Dermis blood vessel endothelial cell (primary cell): ENCODE results near the gene NIPAL4. TPM values are rescaled to one million over a fixed set of nuclear protein-coding genes. Genes with fewer than 3 reads are reported as not detected.
"Not testable (repeated sequence)": the region's sequence is repeated elsewhere in the genome, so short reads cannot be mapped to it uniquely, and the experiment has no call there.

Source experiments
- DNase-seq: peaks from one replicate; pipeline ENCODE4 v3.0.0; 2010
- total RNA-seq: library from RNA; depleted of rRNA; stranded (reverse); fragments of >200 nt; gene quantifications from 2 replicates; pipeline ENCODE4 v1.2.3, GENCODE V29; 2014

Gene NIPAL4
- total RNA-seq, 1 donor from 2014 or later, result not detected

DNA sequence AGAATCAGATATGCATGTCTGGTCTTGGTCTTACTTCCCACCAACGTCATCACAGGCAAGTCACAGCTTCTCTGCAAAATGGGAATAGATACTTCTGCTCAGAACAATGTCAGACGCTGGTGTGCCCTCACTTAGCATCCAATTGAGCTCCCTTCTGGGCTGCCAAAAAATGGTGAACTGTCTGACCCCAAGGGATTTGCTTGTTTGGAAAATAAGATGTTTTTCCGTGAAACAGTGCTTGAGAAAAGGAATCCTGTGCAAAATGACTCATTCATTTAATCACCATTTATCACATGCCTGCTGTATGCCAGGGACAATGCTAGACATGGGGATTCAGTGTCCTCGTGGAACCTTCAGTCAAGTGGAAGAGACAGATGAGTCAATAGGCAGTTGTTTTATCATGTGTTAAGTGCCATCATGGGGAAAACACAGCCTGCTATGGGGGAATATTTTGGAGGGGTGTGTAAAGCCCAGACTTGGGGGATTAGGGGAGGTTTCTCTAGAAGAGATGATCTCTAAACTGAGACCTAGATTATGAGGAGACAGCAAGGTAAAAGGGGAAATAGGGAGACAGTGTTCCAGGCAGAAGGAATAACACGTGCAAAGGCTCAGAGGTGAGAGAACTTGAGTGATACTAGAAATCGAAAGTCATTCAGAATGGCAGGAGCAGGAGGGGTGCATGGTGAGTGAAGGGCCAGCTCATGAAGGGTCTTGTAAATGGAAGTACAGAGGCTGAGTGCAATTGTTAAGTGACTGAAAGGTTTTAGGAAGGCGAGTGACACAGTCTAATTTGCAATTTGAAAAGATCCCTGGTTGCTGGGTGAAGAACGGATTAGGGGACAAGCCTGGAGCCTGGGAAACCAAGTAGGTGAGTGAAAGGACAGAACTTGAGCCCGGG, 3.9 kb downstream of the NIPAL4 start:
- DNase-seq, result no peak

DNA sequence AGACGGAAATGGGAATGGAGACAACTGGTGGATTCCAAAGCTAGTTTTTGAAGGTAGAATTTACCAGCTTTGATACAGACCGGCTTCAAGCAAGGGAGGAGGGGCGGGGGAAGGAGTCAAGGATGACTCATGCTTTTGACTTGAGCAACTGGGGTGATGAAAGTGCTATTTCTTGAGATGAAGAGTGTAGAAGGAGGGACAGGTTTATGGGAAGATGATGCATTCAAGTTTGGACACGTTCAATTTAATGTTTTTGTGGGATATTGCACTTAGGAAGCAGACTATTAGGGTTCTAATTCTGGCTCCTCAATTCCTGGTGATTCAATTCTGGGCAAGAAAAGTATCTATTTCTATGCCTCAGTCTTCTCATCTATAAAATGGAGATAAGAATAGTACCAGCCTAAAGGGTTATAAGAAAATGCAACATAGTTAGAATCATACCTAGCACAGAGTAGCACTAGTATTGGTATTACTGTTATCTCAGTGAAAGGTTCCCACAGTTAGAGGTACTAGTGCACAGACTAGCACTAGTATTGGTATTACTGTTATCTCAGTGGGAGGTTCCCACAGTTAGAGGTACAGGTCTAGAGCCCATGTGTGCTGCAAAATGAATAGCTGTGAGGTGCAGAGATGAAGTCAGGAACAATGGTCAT, 4.6 kb downstream of the NIPAL4 start:
- DNase-seq, result peak; percentile 17

DNA sequence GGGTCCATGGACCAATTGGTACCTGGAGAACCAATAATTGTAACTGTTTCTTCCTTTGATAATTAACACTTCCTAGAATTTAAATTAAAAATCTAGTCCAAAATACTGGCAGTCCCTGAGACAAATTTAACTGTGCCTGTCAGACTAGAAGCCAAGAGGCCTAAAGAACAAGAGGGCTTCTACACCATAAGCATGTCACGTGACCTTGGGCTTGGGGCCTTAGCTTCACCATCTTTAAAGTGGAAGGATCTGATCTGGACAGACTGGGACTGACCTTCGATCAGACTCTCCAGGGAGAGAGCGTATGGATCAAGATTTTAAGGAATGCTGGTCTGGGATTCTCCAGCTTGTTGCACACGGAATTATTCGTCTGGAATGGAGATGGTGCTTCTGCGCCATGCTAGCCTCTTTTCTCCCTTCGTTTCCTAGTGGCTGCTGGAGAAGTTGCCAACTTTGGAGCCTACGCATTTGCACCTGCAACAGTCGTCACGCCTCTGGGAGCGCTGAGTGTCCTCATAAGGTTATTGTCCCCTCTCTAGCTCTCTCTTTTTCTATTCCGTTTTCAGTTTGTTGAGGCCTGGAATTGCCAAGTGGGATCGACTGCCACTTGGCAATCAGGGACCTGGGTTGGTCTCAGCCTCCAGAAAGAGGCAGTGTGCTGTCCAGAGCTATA, 8.4 kb downstream of the NIPAL4 start:
- no peak for DNase-seq

DNA sequence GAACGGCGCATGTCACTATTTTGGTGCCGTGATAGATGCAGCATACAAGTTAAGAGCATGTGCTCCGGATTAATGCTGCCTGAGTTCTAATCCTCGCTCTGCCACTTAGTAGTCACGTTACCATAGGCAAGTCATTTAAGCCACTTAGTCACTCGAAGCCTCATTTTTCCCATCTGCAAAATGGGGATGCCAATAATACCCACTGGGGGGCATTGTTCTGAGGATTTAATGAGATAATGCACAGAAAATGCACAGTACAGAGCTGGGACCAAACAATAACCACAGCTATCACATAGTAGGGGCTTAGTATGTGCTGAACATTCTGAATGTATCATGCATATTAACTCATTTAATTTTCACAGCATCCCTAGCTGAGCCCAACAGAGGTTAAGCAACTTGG, 9.1 kb downstream of the NIPAL4 start:
- DNase-seq, result no peak

DNA sequence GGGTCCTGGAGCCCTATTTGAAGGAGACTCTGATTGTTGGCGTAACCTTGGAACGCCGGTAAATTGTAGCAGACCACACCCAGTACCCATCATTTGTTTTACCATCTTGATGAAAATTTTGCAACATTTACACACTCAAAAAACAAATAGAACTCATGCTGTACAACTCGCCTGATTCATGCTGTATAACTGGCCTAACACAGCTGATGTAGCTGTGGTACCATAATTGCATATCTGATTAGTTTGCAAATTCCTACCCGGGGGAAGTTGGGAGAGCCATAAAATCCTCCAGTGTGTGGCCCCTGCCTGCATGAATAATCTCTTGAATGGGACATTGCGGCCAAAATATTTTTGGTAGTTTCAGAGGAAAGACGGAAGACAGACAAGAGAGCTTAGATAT, 9.7 kb downstream of the NIPAL4 start:
- DNase-seq, result no peak

DNA sequence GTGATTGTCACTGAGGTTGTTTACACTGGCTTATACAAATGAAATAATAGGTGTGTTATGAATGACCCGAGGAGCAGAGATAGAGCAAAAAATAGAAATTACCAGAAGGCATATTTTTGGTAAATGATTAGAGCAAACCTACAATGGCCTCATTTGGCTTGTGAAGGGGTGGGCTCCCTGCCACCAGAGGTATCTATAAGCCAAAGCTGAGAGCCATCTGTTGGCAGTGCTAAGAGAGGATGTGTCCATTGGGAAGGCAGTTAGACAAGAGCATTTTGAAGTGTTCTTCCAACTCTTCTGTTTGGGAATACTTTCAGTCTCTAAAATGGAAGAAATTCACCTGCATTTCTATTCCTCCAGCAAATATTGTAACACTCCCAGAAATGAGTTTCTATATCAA, 10.6 kb downstream of the NIPAL4 start:
- no peak for DNase-seq

DNA sequence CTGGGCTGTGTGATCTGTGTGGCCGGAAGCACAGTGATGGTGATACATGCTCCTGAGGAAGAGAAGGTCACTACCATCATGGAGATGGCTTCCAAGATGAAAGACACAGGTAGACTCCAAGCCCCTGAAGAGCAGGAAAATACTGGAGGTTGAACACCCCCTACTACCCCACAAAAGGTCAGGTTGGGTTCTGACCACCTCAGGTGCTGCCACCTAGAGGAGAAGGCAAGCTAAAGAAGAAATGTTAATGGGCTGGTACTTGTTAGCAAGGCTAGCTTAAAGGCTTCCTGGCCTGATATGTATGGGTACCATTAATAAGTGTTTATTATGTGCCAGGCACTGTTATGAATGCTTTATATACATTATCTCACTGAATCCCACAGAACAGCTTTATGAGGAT, 11.7 kb downstream of the NIPAL4 start:
- peak; percentile 55 for DNase-seq

DNA sequence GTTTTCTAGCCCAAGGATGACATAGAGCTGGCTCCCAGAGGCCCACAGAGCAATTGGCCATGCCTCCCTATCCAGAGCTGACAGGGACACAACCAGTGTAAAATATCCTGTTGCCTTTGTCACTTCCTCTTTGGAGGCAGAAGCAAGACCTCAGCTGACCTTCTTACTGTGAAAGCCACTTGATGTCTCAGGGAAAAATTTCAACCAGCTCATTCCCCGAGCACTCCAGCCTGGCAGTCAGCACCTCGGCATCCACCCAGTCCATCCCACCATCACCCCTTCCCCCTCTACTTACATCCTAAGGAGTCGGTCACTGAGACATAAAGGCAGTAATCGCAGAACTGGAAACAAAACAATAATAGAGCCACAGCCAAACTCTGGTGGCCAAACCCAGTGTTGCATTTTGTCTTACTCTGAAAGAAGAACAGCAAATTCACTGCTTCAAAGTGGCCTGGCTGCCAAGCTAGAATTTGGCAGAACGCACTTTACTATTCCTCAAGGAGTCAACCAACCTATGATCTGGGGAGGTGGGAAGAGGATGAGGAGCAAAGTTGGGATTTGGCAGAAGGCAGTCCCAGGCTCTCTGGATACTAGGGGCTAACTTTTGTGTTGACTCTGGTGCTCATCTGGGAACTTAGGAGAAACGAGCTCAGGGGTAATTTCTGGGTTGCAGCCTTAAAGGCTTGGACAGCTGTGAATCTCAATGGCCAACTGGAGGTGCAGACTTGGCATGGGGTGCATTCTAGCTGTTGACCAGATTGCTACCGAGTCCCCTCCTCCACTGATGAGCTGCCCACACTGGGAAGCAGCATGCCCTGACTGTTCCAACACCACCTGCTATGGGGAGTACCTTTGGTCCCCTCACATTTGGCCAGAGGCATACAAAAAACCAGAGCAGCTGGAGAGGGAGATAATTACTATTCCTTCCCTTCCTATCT, 13.6 kb downstream of the NIPAL4 start:
- DNase-seq, result peak; percentile 20

DNA sequence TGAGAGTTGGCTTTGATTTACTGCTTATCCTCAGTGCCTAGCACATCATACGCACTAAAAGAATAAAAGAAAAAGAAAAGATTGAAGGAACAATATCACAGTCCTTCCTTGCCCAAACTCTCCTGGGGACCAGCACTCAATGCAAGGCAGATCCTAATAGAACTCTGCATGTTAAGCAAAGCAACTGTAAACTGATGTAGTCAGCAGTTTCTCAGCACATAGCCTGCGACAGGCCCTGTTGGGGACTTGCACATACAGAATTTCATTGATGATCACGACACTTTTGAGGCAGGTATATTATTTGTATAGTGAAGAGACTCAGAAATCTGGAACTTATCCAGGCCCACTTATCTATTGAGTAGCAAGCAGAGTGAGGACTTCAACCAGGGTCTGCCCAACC, 15.4 kb downstream of the NIPAL4 start:
- no peak for DNase-seq

DNA sequence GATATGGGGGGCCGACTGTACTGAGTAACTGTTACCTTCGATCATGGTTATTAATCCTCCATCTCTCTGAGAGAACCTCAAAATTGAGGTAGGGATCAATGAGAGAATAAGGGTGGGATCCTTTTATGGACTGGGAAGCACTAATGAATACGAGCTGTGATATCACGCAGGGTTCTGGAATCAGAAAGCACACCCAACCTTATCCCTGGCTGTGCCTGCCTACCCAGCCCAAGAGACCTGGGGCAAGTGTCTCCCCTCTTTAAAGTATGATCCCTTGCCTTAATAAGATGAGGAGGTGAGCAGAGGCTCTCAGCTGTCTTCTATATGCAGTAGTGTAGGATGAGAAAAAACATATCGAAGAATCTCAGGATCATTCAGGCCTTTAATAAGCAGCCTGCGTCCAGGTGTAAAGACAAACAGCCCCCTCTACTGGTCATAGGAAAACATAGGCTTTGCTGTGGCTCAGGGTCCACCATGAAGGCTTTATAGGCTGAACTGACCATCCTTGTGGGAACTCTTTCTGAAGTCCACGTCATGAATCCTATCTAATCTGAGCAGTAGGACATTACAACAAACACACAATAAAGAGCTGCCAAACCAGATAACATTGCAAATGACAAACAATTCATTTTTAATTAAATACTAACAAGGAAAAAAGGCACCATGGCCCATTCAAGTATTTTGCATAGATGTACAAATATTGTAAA, 16.8 kb downstream of the NIPAL4 start:
- peak; percentile 79 for DNase-seq

DNA sequence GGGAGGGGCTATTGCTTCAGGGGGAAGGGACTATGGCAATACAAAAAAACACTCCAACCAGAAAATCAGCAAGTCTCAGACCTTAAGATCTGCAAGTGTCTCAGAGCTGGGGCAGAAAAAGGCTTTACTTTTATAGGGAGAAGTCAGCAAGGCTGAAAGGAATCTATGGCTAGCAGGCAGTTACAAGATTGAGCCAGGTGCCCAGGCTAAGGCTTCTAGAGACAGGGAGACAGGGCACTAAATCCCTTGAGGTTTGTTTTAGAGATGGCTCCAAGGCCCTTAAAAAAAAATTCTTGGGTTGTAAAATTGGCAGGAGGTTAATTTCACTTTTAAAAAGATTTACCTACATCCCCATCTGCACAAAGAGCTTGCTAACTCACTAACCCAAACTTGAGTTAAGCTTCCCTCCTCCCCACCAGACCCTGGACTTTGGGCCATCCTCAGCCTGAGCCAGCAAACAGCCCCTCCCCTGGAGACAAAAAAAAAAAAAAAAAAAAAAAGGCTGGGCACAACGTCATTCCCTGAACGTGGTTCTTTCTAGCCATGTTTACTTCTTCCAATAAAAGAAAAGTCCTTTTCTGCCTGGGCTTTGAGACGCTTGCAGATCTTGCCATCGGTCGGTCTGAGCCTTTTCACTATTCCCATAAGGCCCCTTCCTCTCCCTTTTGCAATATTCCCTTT, 17.9 kb downstream of the NIPAL4 start:
- no peak for DNase-seq

DNA sequence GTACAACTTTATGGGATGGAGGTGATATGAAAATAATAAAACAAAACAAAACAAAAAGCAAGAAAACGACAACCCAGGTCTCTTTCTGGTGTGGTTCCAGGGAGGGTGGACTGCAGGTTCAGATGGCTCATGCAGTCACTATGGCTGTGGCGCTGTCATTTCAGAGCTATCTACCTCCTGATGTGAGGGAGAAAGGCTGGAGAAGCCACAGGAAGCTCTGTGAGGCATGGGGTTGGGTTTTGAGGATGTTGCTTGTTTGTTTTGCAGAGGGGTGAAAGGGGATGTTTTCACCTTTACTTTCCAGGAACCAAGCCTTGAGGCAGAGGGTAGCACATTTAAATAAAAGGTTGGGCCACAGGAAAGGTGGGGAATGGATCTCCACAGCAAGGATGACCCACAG, 18.7 kb downstream of the NIPAL4 start:
- DNase-seq, result no peak

DNA sequence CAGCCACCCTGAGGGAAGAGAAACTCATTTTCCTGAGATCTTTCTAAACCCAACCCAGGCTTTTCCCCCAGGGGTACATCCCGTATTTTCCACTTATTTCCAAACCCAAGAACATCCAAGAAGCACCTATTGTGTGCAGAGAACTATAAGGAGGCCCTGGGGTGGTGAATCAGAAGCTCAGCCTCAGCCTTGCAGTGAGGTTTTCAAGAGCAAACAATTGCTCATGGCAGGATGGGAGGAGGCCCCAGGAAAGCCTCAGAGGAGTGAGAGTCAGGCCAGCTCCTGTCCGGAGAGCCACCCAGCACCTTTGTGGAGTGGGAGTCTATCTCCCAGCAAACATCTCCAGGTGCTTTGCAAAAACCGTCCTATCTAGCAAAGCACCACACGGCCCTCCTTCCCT, 19.2 kb downstream of the NIPAL4 start:
- DNase-seq, result no peak

DNA sequence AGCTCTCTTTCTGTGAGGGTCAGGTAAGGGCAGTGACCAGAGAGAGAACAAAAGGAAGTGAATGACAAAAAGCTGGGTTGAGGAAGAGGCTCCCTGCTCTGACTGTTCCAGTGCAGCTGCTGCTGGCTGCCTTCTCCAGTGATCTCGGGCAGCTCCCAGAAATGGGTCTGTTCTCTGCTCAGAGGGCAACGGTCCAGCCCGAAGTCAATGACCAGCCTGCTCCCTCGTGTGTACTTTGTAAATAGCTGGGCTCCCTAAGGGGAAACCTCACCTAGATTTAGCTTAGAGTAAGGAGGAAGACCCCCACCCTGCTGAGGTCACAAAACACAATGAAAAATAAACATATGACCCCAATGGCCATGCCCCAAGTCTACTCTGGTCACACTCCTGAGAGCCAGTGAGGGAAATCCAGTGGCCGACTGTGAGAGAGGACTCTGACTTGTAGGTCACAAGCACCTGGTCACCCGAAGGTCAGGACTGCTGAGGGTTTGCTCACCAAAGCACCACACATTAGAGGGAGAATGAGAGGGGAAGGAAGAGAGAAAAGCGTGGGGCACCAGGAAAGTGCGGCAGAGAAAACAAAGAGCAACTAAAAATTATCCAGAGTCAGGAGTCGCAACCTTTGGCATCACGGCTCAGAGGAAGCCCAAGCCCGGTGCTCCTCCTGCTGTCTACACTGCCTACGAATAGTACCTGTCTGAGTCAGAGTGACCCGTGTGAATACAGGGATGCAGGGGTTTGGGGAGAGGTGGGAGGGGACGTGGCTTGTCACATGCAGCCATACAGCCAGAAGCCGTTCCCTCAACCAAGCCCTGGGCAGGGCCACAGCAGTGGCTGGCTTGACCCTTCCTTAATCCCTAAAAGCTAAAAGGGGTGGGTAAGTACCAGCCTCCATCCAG, 19.8 kb downstream of the NIPAL4 start:
- DNase-seq, result no peak

DNA sequence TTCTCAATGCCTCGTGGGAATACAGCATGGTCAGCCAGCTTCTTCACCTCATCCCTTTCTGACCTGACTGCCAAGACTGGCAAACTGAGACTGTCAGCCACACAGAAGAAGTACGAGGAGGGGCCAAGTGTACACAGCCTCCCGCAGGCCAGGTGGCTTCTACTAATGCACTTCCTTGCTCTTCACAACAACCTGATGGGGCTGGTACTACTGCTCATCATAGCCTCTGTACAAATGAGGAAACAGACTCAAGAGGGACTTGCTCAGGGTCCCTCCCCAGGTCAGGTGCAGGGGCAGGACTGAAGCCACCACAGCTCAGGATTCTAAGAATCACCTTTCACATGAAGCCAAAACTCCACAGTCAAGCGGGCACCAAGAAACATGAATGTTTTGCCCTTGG, 21.3 kb downstream of the NIPAL4 start:
- DNase-seq, result no peak

DNA sequence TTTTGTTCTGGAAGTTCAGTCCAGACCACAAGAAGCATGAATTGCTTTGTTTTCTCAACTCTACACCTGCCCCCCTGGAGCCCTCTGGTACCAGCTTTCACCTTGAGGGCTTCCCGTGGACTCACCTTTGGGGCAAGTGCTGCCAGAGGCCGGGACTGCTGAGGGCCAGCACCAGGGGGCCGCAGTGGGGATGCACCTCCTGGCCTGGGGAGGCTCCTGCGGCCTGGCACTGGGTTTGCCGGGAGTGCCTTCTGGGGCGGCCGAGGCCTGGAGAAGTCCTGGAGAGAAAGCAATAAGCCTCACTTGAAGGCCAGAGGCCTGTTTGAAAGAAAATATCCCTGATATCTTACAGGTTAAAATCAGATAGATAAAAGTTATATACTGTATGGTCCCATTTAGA, 21.7 kb downstream of the NIPAL4 start:
- no peak for DNase-seq

DNA sequence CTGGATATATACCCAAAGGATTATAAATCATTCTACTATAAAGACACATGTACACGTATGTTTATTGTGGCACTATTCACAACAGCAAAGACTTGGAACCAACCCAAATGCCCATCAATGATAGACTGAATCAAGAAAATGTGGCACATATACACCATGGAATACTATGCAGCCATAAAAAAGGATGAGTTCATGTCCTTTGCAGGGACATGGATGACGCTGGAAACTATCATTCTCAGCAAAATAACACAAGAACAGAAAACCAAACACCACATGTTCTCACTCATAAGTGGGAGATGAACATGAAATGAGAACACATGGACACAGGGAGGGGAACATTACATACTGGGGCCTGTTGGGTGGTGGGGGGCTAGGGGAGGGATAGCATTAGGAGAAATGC, 22.7 kb downstream of the NIPAL4 start:
- DNase-seq, result not testable (repeated sequence)

DNA sequence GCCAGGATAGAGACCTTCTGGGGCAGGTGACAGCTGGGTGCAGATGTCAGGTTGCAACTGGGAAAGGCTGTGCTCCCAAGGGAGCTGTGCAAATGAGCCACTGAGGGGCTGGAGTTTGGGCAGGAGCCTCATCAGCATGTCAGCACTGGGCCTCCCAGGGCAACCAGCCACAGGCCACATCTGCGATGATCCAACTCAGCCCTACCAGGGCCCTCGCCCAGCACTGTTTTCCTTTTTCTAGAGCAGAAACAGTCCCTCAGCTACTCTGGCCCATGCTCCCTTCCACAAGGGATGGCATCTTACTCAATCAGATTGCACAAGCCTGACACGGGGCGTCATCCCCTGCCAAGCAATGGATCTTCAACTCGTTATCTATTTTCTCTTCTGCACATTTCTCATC, 24.8 kb downstream of the NIPAL4 start:
- DNase-seq, result no peak

DNA sequence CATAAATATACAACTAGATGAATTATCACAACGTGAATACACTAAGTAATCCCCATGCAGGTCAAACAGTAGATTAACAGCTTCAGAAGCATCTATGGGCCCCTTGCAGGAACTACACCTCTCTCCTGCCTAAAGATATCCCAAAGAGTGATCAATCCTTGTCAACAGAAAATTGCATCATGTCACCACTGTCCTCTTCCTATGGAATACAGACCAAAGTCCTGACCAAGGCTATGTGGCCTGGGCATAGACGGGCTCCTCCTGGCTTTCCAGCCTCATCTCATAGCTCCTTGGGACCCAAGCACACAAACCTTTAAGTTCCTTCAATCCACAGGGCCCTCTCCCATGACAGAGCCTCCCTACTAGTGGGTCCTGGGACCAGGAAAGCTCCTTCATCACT, 25.3 kb downstream of the NIPAL4 start:
- no peak for DNase-seq

DNA sequence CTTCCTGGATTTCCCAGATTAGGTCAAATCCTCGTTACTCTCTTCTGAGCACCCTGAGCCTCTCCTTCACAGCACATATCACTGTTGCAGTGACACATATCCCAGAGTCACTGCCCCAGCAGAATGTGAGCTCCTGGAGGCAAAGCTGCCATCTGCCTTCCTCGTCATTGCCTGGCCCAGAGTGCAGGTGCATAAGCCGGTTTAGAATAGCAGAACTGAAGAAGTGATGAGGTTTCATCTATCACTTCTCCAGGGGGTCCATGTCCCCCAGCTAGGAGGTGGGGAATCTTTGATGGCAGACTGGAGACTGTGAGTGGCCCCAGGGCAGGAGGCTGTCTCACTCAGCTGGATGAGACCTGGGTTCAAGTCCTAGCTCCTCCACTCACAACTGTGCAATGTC, 25.8 kb downstream of the NIPAL4 start:
- DNase-seq, result no peak
